H9 (cell line): Measurements from ENCODE around the gene KCNIP1. TPM values are rescaled to one million over a fixed set of nuclear protein-coding genes. Genes with fewer than 3 reads are reported as not detected.

ENCODE experiments used
- DNase-seq: peaks from one replicate; pipeline ENCODE4 v3.0.0-alpha.2; 2017
- H2AFZ ChIP-seq: one replicate; pipeline ENCODE4 v1.6.1; 2013; ENCODE audit warnings: mild to moderate bottlenecking, low read length, control low read depth, moderate library complexity
- H2AK5ac ChIP-seq: 2 replicates; pipeline ENCODE4 v1.6.1; 2013; ENCODE audit warnings: low read length, control low read depth, mixed read lengths; ENCODE audit not compliant: insufficient read length
- H2BK120ac ChIP-seq: one replicate; pipeline ENCODE4 v1.6.1; 2013; ENCODE audit warnings: low read depth, mild to moderate bottlenecking, low read length, control low read depth, inconsistent platforms; ENCODE audit not compliant: poor library complexity, severe bottlenecking
- H2BK12ac ChIP-seq: 2 replicates; pipeline ENCODE4 v1.6.1; 2013; ENCODE audit warnings: low read length, control low read depth, mixed read lengths, low read depth; ENCODE audit not compliant: insufficient read length
- H2BK15ac ChIP-seq: 2 replicates; pipeline ENCODE4 v1.6.1; 2013; ENCODE audit warnings: low read depth, low read length, control low read depth
- H2BK20ac ChIP-seq: one replicate; pipeline ENCODE4 v1.6.1; 2013; ENCODE audit warnings: low read depth, mild to moderate bottlenecking, low read length, control low read depth, inconsistent platforms; ENCODE audit not compliant: poor library complexity, severe bottlenecking
- H2BK5ac ChIP-seq: 2 replicates; pipeline ENCODE4 v1.6.1; 2013; ENCODE audit warnings: low read length, control low read depth, mixed read lengths; ENCODE audit not compliant: insufficient read length
- H3K14ac ChIP-seq: 2 replicates; pipeline ENCODE4 v1.6.1; 2013; ENCODE audit warnings: low read length, control low read depth; ENCODE audit not compliant: insufficient read depth
- H3K18ac ChIP-seq: 2 replicates; pipeline ENCODE4 v1.6.1; 2013; ENCODE audit warnings: low read depth, mild to moderate bottlenecking, mixed read lengths, low read length, control low read depth; ENCODE audit not compliant: insufficient read length
- H3K23ac ChIP-seq: 2 replicates; pipeline ENCODE4 v1.6.1; 2013; ENCODE audit warnings: low read length, control low read depth, mixed read lengths, low read depth; ENCODE audit not compliant: insufficient read length
- H3K23me2 ChIP-seq: 2 replicates; pipeline ENCODE4 v1.6.1; 2013; ENCODE audit warnings: low read depth, mild to moderate bottlenecking, mixed read lengths, low read length, control low read depth; ENCODE audit not compliant: insufficient read length, poor library complexity, severe bottlenecking
- H3K27ac ChIP-seq: 2 replicates; pipeline ENCODE4 v1.5.1; 2013; ENCODE audit warnings: low read length, control low read depth, mixed read lengths, low read depth; ENCODE audit not compliant: insufficient read length
- H3K27me3 ChIP-seq: 2 replicates; pipeline ENCODE4 v1.6.1; 2013; ENCODE audit warnings: low read length, control low read depth, inconsistent platforms; ENCODE audit not compliant: insufficient read depth
- H3K4ac ChIP-seq: 2 replicates; pipeline ENCODE4 v1.6.1; 2013; ENCODE audit warnings: low read depth, mild to moderate bottlenecking, control low read depth, inconsistent platforms, low read length, moderate library complexity
- H3K4me1 ChIP-seq: 2 replicates; pipeline ENCODE4 v1.6.1; 2013; ENCODE audit warnings: low read length, control low read depth, inconsistent platforms; ENCODE audit not compliant: insufficient read depth
- H3K4me2 ChIP-seq: 2 replicates; pipeline ENCODE4 v1.6.1; 2013; ENCODE audit warnings: low read length, control low read depth, mixed read lengths; ENCODE audit not compliant: insufficient read length, insufficient read depth
- H3K56ac ChIP-seq: 2 replicates; pipeline ENCODE4 v1.6.1; 2013; ENCODE audit warnings: low read depth, mild to moderate bottlenecking, mixed read lengths, low read length, control low read depth; ENCODE audit not compliant: insufficient read length
- H3K79me1 ChIP-seq: 2 replicates; pipeline ENCODE4 v1.6.1; 2013; ENCODE audit warnings: low read depth, mild to moderate bottlenecking, moderate library complexity, low read length, control low read depth, inconsistent platforms; ENCODE audit not compliant: insufficient read depth, poor library complexity, severe bottlenecking
- H3K79me2 ChIP-seq: 2 replicates; pipeline ENCODE4 v1.6.1; 2013; ENCODE audit warnings: low read length, control low read depth, inconsistent platforms; ENCODE audit not compliant: insufficient read depth
- H3K9ac ChIP-seq: 2 replicates; pipeline ENCODE4 v1.6.1; 2013; ENCODE audit warnings: low read length, control low read depth, mixed read lengths; ENCODE audit not compliant: insufficient read length; ENCODE audit errors: extremely low read depth
- H3K9me3 ChIP-seq: one replicate; pipeline ENCODE4 v1.6.1; 2013; ENCODE audit warnings: low read depth, low read length, inconsistent platforms; ENCODE audit not compliant: control insufficient read depth
- H3T11ph ChIP-seq: one replicate; pipeline ENCODE4 v1.6.1; 2013; ENCODE audit warnings: mild to moderate bottlenecking, low read length, control low read depth, inconsistent platforms
- H4K20me1 ChIP-seq: one replicate; pipeline ENCODE4 v1.6.1; 2013; ENCODE audit not compliant: control insufficient read depth, insufficient read length, insufficient read depth
- H4K5ac ChIP-seq: 2 replicates; pipeline ENCODE4 v1.6.1; 2013; ENCODE audit warnings: low read depth, mild to moderate bottlenecking, mixed read lengths, low read length, control low read depth; ENCODE audit not compliant: insufficient read length
- H4K8ac ChIP-seq: replicated peaks from 2 replicates; pipeline ENCODE4 v1.6.1; 2013; ENCODE audit warnings: low read length, control low read depth, mixed read lengths, low read depth; ENCODE audit not compliant: insufficient read length
- H4K91ac ChIP-seq: 2 replicates; pipeline ENCODE4 v1.6.1; 2013; ENCODE audit warnings: low read depth, mild to moderate bottlenecking, moderate library complexity, mixed read lengths, low read length, control low read depth; ENCODE audit not compliant: insufficient read length
- H3K27ac Mint-ChIP-seq, 3 experiments: 2 replicates in 2 of 3; 3 replicates in 1 of 3; pipeline ENCODE4 v1.8.0; 2020 to 2021; ENCODE audit warnings: mixed read lengths in 3 of 3, mild to moderate bottlenecking in 1 of 3, moderate library complexity in 1 of 3
- H3K27me3 Mint-ChIP-seq: 2 replicates; pipeline ENCODE4 v1.8.0; 2021; ENCODE audit warnings: low read depth, mild to moderate bottlenecking, moderate library complexity, mixed read lengths
- H3K36me3 Mint-ChIP-seq, 3 experiments: 2 replicates in 2 of 3; 3 replicates in 1 of 3; pipeline ENCODE4 v1.8.0; 2020 to 2021; ENCODE audit warnings: low read depth in 3 of 3, mixed read lengths in 3 of 3; ENCODE audit not compliant: insufficient read depth in 1 of 3
- H3K4me1 Mint-ChIP-seq, 2 experiments: 2 replicates each; pipeline ENCODE4 v1.8.0; 2020; ENCODE audit warnings: mixed read lengths in 2 of 2
- H3K4me3 Mint-ChIP-seq, 2 experiments: 2 replicates in 1 of 2; 3 replicates in 1 of 2; pipeline ENCODE4 v1.8.0; 2020 to 2021; ENCODE audit warnings: mild to moderate bottlenecking in 2 of 2, mixed read lengths in 2 of 2, moderate library complexity in 1 of 2
- H3K9me3 Mint-ChIP-seq, 2 experiments: 2 replicates in 1 of 2; 3 replicates in 1 of 2; pipeline ENCODE4 v1.8.0; 2020; ENCODE audit warnings: mild to moderate bottlenecking in 2 of 2, mixed read lengths in 2 of 2, moderate library complexity in 1 of 2
- CTCF ChIP-seq: fragments of 200-600 bp; sonication (generic); conservative IDR thresholded peaks from 3 replicates; pipeline ENCODE4 v1.8.0; 2021; ENCODE audit warnings: antibody characterized with exemption, mild to moderate bottlenecking
- WGBS: extraction: QIAGEN DNeasy Blood & Tissue Kit; methylation state at CpG from one replicate; pipeline ENCODE4 v1.1.7; 2013; ENCODE audit warnings: missing lambda C conversion rate, low lambda C conversion rate, mixed read lengths; ENCODE audit not compliant: insufficient read length; ENCODE audit errors: extremely low coverage; 5-methylcytosine and 5-hydroxymethylcytosine counted together
- total RNA-seq: library from RNA; stranded (reverse); gene quantifications from 2 replicates; pipeline ENCODE4 v1.2.1, GENCODE V29; 2021

KCNIP1 gene
- total RNA-seq, 1 experiment from 2014 or later: 0.63 TPM

GRCh38 chr5:170636801-170637477 lies 133.1 kb downstream of the KCNIP1 start:
- no peak for TF ChIP-seq CTCF
- Histone ChIP-seq H3K79me1 (no peaks in the 10 kb centered on the region), H3K14ac (no peak overlapping the region), H2BK120ac (no peak overlapping the region), H2BK12ac (no peak overlapping the region), H3K27me3 (no peaks in the 10 kb centered on the region), H3K4me2 (no peak overlapping the region), H3K9me3 (no peaks in the 10 kb centered on the region), H3K27ac (no peak overlapping the region), H2AFZ (no peak overlapping the region), H4K91ac (no peak overlapping the region), H3K23me2 (peaks cover 9% of the 10 kb centered on the region), H2BK20ac (no peak overlapping the region), H3K4me1 (peaks cover 20% of the 10 kb centered on the region), H2AK5ac (no peak overlapping the region), H2BK5ac (no peak overlapping the region), H3K9ac (no peak overlapping the region), H3K79me2 (no peaks in the 10 kb centered on the region), H3T11ph (no peak overlapping the region), H3K56ac (no peak overlapping the region), H3K18ac (no peak overlapping the region), H4K5ac (no peak overlapping the region), H4K8ac (no peak overlapping the region), H4K20me1 (no peaks in the 10 kb centered on the region), H3K4ac (no peak overlapping the region), H3K23ac (no peak overlapping the region), H2BK15ac (no peak overlapping the region)
- H3K4me3 Mint-ChIP-seq: no peak overlapping the region; a peak in 1 of 5 replicates
- H3K4me1 Mint-ChIP-seq: peaks cover 36 to 41% of the 10 kb centered on the region in 2 experiments
- WGBS: no CpG with 5 or more reads among the region's 8 CpGs
- H3K27me3 Mint-ChIP-seq: peaks cover 17% of the 10 kb centered on the region
- H3K27ac Mint-ChIP-seq: peak overlapping the region in 1 of 3 experiments; percentile 84; a peak in 3 of 7 replicates
- no peaks in the 10 kb centered on the region for H3K9me3 Mint-ChIP-seq
- peak; percentile 12 for DNase-seq
- H3K36me3 Mint-ChIP-seq: no peaks in the 10 kb centered on the region
